Ovary (tissue), 9 donors: ENCODE results near the gene LRMDA. TPM values are rescaled to one million over a fixed set of nuclear protein-coding genes. Genes with fewer than 3 reads are reported as not detected.
A peak's percentile ranks its signal among the peaks of the same experiment; 100 is the strongest.

Experiments used
- DNase-seq, 5 donors: peaks; one replicate each; pipeline ENCODE4 v3.0.0-alpha.2; 2019 to 2020
- H3K27ac ChIP-seq, 2 donors: fragments of 200-600 bp; one replicate each; pipeline versions ENCODE4 v1.5.1 to v1.8.0; 2019 to 2022
- H3K27me3 ChIP-seq: fragments of 200-600 bp; one replicate; pipeline ENCODE4 v1.8.0; 2022
- H3K36me3 ChIP-seq: fragments of 200-600 bp; sonication (generic); one replicate; pipeline ENCODE4 v1.5.1; 2019
- H3K4me1 ChIP-seq: one replicate; pipeline ENCODE4 v1.8.1; 2013; ENCODE audit warnings: mild to moderate bottlenecking, moderate library complexity; ENCODE audit not compliant: insufficient read depth
- H3K4me3 ChIP-seq: fragments of 200-600 bp; sonication (generic); one replicate; pipeline ENCODE4 v1.5.1; 2017
- H3K9me3 ChIP-seq, 2 donors: fragments of 200-600 bp in 1 of 2; sonication (generic) in 1 of 2; one replicate each; pipeline versions ENCODE4 v1.5.1 to v1.8.1; 2013 to 2019; ENCODE audit warnings: mild to moderate bottlenecking in 1 of 2, moderate library complexity in 1 of 2
- CTCF ChIP-seq, 3 donors: fragments of 450-650 bp in 2 of 3; fragments of 200-600 bp in 1 of 3; IDR thresholded peaks; one replicate each; pipeline versions ENCODE4 v1.5.1 to v1.8.0; 2016 to 2022; ENCODE audit warnings: antibody characterized with exemption in 3 of 3, mild to moderate bottlenecking in 1 of 3
- EP300 ChIP-seq: sonication (generic); formaldehyde crosslinking; IDR thresholded peaks from one replicate; pipeline ENCODE4 v1.6.1; 2017; ENCODE audit warnings: antibody characterized with exemption
- POLR2A ChIP-seq: fragments of 450-650 bp; IDR thresholded peaks from one replicate; pipeline ENCODE4 v1.6.1; 2017; ENCODE audit warnings: antibody characterized with exemption, mild to moderate bottlenecking, moderate library complexity
- WGBS, 3 donors: extraction: QIAGEN DNeasy Blood & Tissue Kit in 1 of 3; methylation state at CpG; one replicate each; pipeline versions ENCODE4 v1.1.5 to v1.1.7; 2013 to 2017; 5-methylcytosine and 5-hydroxymethylcytosine counted together
- intact Hi-C, 4 donors: fragments of 100-400 bp; cut with DNase I; formaldehyde crosslinking; loops; one replicate each; pipeline versions ENCODE4 v1.11.0 to v1.15.1; 2022 to 2023
- polyA plus RNA-seq, 2 donors: library from polyadenylated mRNA; stranded (reverse); fragments of 200-250 nt in 1 of 2; fragments of 350-450 nt in 1 of 2; fragmentation: Illumina TruSeq in 1 of 2; extraction: RNeasy Lipid Tissue Mini Kit (QIAGEN cat#74804) in 1 of 2; gene quantifications; one replicate each; pipeline ENCODE4 v1.2.3, GENCODE V29; 2013 to 2014
- total RNA-seq, 7 donors: library from RNA; depleted of rRNA in 2 of 7; stranded (reverse); fragments of >200 nt in 2 of 7; fragmentation: NEBNext Ultra II Directional in 3 of 7; extraction: Animal tissue kit (Norgen Biotek cat#: 25700) in 3 of 7; gene quantifications; one replicate each; pipeline versions ENCODE4 v1.1.0 to v1.2.4, GENCODE V29; 2016 to 2023
- donor health status: DM: no; HTN: no; CAD: no; lungs with moderate emphysema.
- donor health status: DM: no; HTN: no; CAD: no.
- donor health status: Bipolar disorder and iron deficiency.
- donor health status: DM: yes; HTN: yes; CAD: no.
- donor health status: DM: no; HTN: no; CAD: no.
- donor health status: DM: yes; HTN: yes; CAD: no.

The LRMDA gene
- total and polyA plus RNA-seq, 9 donors, result 14.8 to 30.7 (median 22.9) TPM

- H3K27me3 ChIP-seq, result no peaks in the 10 kb centered on the region
- no peaks in the 10 kb centered on the region for H3K36me3 ChIP-seq
- no peak overlapping the region for H3K4me3 ChIP-seq
- TF ChIP-seq EP300 (no peak), CTCF (IDR thresholded peaks at IDR 0.05) (no peak), POLR2A (no peak)
- no peaks in the 10 kb centered on the region for H3K9me3 ChIP-seq
- 78 to 84% (median 81%) methylated on average over 5 of the region's 5 CpGs for WGBS, 3 donors
- intact Hi-C loops, result no loop called here
- no peak for DNase-seq
- peak overlapping the region; percentile 73 to 95 for H3K27ac ChIP-seq
- H3K4me1 ChIP-seq, result peaks cover 33% of the 10 kb centered on the region
Measured at GRCh38 chr10:75429159-75429827, 2.1 kb upstream of the LRMDA start.

GRCh38 chr10:75430000-75430763 lies 1.2 kb upstream of the LRMDA start:
- WGBS, 3 donors, result 53 to 57% (median 55%) methylated on average over 9 of the region's 9 CpGs
- Histone ChIP-seq H3K4me1 (peaks cover 33% of the 10 kb centered on the region), H3K27ac (peak overlapping the region; percentile 73 to 95), H3K9me3 (no peaks in the 10 kb centered on the region), H3K4me3 (no peak overlapping the region), H3K27me3 (no peaks in the 10 kb centered on the region), H3K36me3 (no peaks in the 10 kb centered on the region)
- intact Hi-C loops, result no loop called here
- TF ChIP-seq CTCF (IDR thresholded peaks at IDR 0.05) (no peak), EP300 (no peak), POLR2A (no peak)
- DNase-seq, result peak; percentile 45 to 75 (median 60)

- H3K4me3 ChIP-seq, result peak overlapping the region; percentile 48
- H3K9me3 ChIP-seq, result no peaks in the 10 kb centered on the region
- 85 to 96% (median 89%) methylated on average over 5 of the region's 5 CpGs for WGBS, 3 donors
- intact Hi-C loops, result no loop called here
- peak overlapping the region in 1 of 2 donors; percentile 95 for H3K27ac ChIP-seq
- peaks cover 33% of the 10 kb centered on the region for H3K4me1 ChIP-seq
- DNase-seq, result peak in 4 of 5 donors; percentile 33 to 48 (median 44)
- H3K36me3 ChIP-seq, result no peaks in the 10 kb centered on the region
- TF ChIP-seq CTCF (IDR thresholded peaks at IDR 0.05), result no peak
- TF ChIP-seq EP300, result no peak
- TF ChIP-seq POLR2A, result no peak
- no peaks in the 10 kb centered on the region for H3K27me3 ChIP-seq
Measured at GRCh38 chr10:75432176-75432575, 752 bp downstream of the LRMDA start.

GRCh38 chr10:75432763-75433162 lies 1.3 kb downstream of the LRMDA start:
- no peaks in the 10 kb centered on the region for H3K36me3 ChIP-seq
- H3K4me3 ChIP-seq, result no peak overlapping the region
- no peaks in the 10 kb centered on the region for H3K9me3 ChIP-seq
- no peaks in the 10 kb centered on the region for H3K27me3 ChIP-seq
- 81 to 86% (median 85%) methylated on average over 5 of the region's 5 CpGs for WGBS, 3 donors
- H3K4me1 ChIP-seq, result peaks cover 33% of the 10 kb centered on the region
- no peak overlapping the region for H3K27ac ChIP-seq
- TF ChIP-seq EP300, result no peak
- no peak for TF ChIP-seq POLR2A
- TF ChIP-seq CTCF (IDR thresholded peaks at IDR 0.05), result no peak
- intact Hi-C loops, result no loop called here
- DNase-seq, result peak in 1 of 5 donors; percentile 36
